A673 (cell line): ENCODE data around the gene FGGY.

Experiments used
- CTCF ChIP-seq: fragments of 300-800, 200-600 bp; sonication (generic); conservative IDR thresholded peaks from 2 replicates; pipeline ENCODE4 v1.5.1; 2017; ENCODE audit warnings: low read depth, mild to moderate bottlenecking, antibody characterized with exemption, low read length, moderate library complexity, mixed read lengths
- EZH2 ChIP-seq: fragments of 200-600 bp; sonication (generic); IDR thresholded peaks from 2 replicates; pipeline ENCODE4 v1.6.1; 2017; ENCODE audit warnings: borderline replicate concordance, low read depth, mild to moderate bottlenecking, mixed read lengths, antibody characterized with exemption, low read length; ENCODE audit not compliant: poor library complexity, severe bottlenecking

GRCh38 chr1:59329412-59330053 lies 32.6 kb downstream of the FGGY start:
- TF ChIP-seq CTCF, result no peak
- no peak for TF ChIP-seq EZH2
